ENCODE results near the gene EPHA8. TPM values are rescaled to one million over a fixed set of nuclear protein-coding genes. Genes with fewer than 3 reads are reported as not detected.
A peak's percentile ranks its signal among the peaks of the same experiment; 100 is the strongest.

The EPHA8 gene
- polyA plus RNA-seq, 1 donor (not counting 4 experiments of a cell fraction or from before 2014, with no cell fraction given), result 1.0 TPM

GRCh38 chr1:22555371-22555656 is 8.0 kb upstream of the EPHA8 start:
- dilution Hi-C loops (cut with MboI; ENCODE audit: extremely low pct_ligation_motif_present, low sequenced_read_pairs), result no loop called here

GRCh38 chr1:22556391-22557104 is 6.7 kb upstream of the EPHA8 start:
- no peaks in the 10 kb centered on the region for H3K79me2 ChIP-seq (ENCODE audit: control insufficient read depth, insufficient read depth, low read length)
- dilution Hi-C loops (cut with MboI; ENCODE audit: extremely low pct_ligation_motif_present, low sequenced_read_pairs), result no loop called here
- peak overlapping the region; percentile 35 for H2AFZ ChIP-seq (ENCODE audit: control insufficient read depth, low read length)
- no peaks in the 10 kb centered on the region for H4K20me1 ChIP-seq (ENCODE audit: control insufficient read depth, extremely low read depth, insufficient read depth, low read length)
- no peaks in the 10 kb centered on the region for H3K9me1 ChIP-seq (ENCODE audit: control insufficient read depth, extremely low read depth, insufficient read depth, low read length)
- no peak overlapping the region for H3K27ac ChIP-seq (ENCODE audit: control insufficient read depth, insufficient read depth, low read length)
- TF ChIP-seq CTCF (optimal IDR thresholded peaks at IDR 0.05 in 1 of 3, IDR thresholded peaks at IDR 0.05 in 1 of 3, conservative IDR thresholded peaks at IDR 0.05 in 1 of 3; ENCODE audit: extremely low read depth in 1 of 3, insufficient read depth in 2 of 3, low read length in 3 of 3) (no peak), EZH2 (IDR thresholded peaks at IDR 0.05; ENCODE audit: low read length) (no peak)
- H3K9me3 ChIP-seq (ENCODE audit: control insufficient read depth, low read depth, low read length), result no peaks in the 10 kb centered on the region
- no peak for DNase-seq (ENCODE audit: low read depth, low spot score)
- peaks cover 44% of the 10 kb centered on the region for H3K27me3 ChIP-seq (ENCODE audit: control insufficient read depth, extremely low read depth, insufficient read depth, low read length)
- H3K4me2 ChIP-seq (ENCODE audit: control insufficient read depth, extremely low read depth, insufficient read depth, low read depth, low read length), result no peak overlapping the region
- no peaks in the 10 kb centered on the region for H3K36me3 ChIP-seq (ENCODE audit: control insufficient read depth in 2 of 2, extremely low read depth in 1 of 2, insufficient read depth in 2 of 2, low read length in 2 of 2)
- H3K4me1 ChIP-seq (ENCODE audit: control insufficient read depth, extremely low read depth, insufficient read depth, low read length), result peaks cover 13% of the 10 kb centered on the region
- H3K4me3 ChIP-seq (ENCODE audit: control insufficient read depth in 2 of 3, extremely low read depth in 1 of 3, insufficient read depth in 2 of 3, low read depth in 1 of 3, low read length in 3 of 3), result no peak overlapping the region
- FAIRE-seq, result no peak
- no peak overlapping the region for H3K9ac ChIP-seq (ENCODE audit: control insufficient read depth, extremely low read depth, insufficient read depth, low read length)

More at GRCh38 chr1:22555371-22555656, 8.0 kb upstream of the EPHA8 start:
- Histone ChIP-seq H3K4me2 (ENCODE audit: control insufficient read depth, extremely low read depth, insufficient read depth, low read depth, low read length) (no peak overlapping the region), H3K36me3 (ENCODE audit: control insufficient read depth in 2 of 2, extremely low read depth in 1 of 2, insufficient read depth in 2 of 2, low read length in 2 of 2) (no peaks in the 10 kb centered on the region), H3K9ac (ENCODE audit: control insufficient read depth, extremely low read depth, insufficient read depth, low read length) (no peak overlapping the region), H3K4me1 (ENCODE audit: control insufficient read depth, extremely low read depth, insufficient read depth, low read length) (peaks cover 13% of the 10 kb centered on the region), H2AFZ (ENCODE audit: control insufficient read depth, low read length) (no peak overlapping the region), H3K27me3 (ENCODE audit: control insufficient read depth, extremely low read depth, insufficient read depth, low read length) (peaks cover 37% of the 10 kb centered on the region), H3K9me3 (ENCODE audit: control insufficient read depth, low read depth, low read length) (no peaks in the 10 kb centered on the region), H3K4me3 (ENCODE audit: control insufficient read depth in 2 of 3, extremely low read depth in 1 of 3, insufficient read depth in 2 of 3, low read depth in 1 of 3, low read length in 3 of 3) (no peak overlapping the region), H3K9me1 (ENCODE audit: control insufficient read depth, extremely low read depth, insufficient read depth, low read length) (no peaks in the 10 kb centered on the region), H3K79me2 (ENCODE audit: control insufficient read depth, insufficient read depth, low read length) (no peaks in the 10 kb centered on the region), H3K27ac (ENCODE audit: control insufficient read depth, insufficient read depth, low read length) (no peak overlapping the region), H4K20me1 (ENCODE audit: control insufficient read depth, extremely low read depth, insufficient read depth, low read length) (no peaks in the 10 kb centered on the region)
- DNase-seq (ENCODE audit: low read depth, low spot score), result no peak
- TF ChIP-seq EZH2 (IDR thresholded peaks at IDR 0.05; ENCODE audit: low read length) (no peak), CTCF (optimal IDR thresholded peaks at IDR 0.05 in 1 of 3, IDR thresholded peaks at IDR 0.05 in 1 of 3, conservative IDR thresholded peaks at IDR 0.05 in 1 of 3; ENCODE audit: extremely low read depth in 1 of 3, insufficient read depth in 2 of 3, low read length in 3 of 3) (no peak)
- FAIRE-seq, result no peak

Measured in keratinocyte (primary cell).